ENCODE measurements around the gene AEBP1.

Gene AEBP1

GRCh38 chr7:44158873-44159631, 54.9 kb downstream of the AEBP1 start:
- no peak for DNase-seq

- DNase-seq = no peak
Observed at GRCh38 chr7:44159824-44160630, 55.9 kb downstream of the AEBP1 start.

- DNase-seq = no peak
Observed at GRCh38 chr7:44161371-44161770, 57.2 kb downstream of the AEBP1 start.

- DNase-seq = no peak
Observed at GRCh38 chr7:44162179-44162578, 58.0 kb downstream of the AEBP1 start.

GRCh38 chr7:44162785-44163395, 58.7 kb downstream of the AEBP1 start:
- DNase-seq = no peak

GRCh38 chr7:44163591-44163990, 59.4 kb downstream of the AEBP1 start:
- DNase-seq = no peak
